Prostate gland (tissue), 2 donors: ENCODE results near the gene GSG1L.

Source experiments
- CTCF ChIP-seq, 4 experiments: fragments of 200-600 bp in 2 of 4; fragments of 450-650 bp in 2 of 4; sonication (generic) in 2 of 4; IDR thresholded peaks; 1 replicate in 3 of 4; 2 replicates in 1 of 4; pipeline ENCODE4 v1.5.1; 2016 to 2019; ENCODE audit warnings: antibody characterized with exemption in 4 of 4, mild to moderate bottlenecking in 2 of 4, moderate library complexity in 2 of 4
- POLR2A ChIP-seq: fragments of 450-650 bp; IDR thresholded peaks from one replicate; pipeline ENCODE4 v1.6.1; 2016; ENCODE audit warnings: antibody characterized with exemption, mild to moderate bottlenecking

GRCh38 chr16:27828671-27829070, 234.8 kb downstream of the GSG1L start:
- TF ChIP-seq CTCF (IDR thresholded peaks at IDR 0.05) (no peak), POLR2A (no peak)
